HT-29 (cell line): Measurements from ENCODE around the gene POSTN. TPM values are rescaled to one million over a fixed set of nuclear protein-coding genes. Genes with fewer than 3 reads are reported as not detected.

ENCODE experiments used
- DNase-seq: peaks from one replicate; pipeline ENCODE4 v3.0.0-alpha.2; 2015; ENCODE audit warnings: low spot score
- total RNA-seq: library from RNA; depleted of rRNA; stranded (reverse); fragments of >200 nt; shearing (Covaris generic); gene quantifications from 2 replicates; pipeline ENCODE4 v1.2.3, GENCODE V29; 2014; rRNA removed

The POSTN gene, protein sequence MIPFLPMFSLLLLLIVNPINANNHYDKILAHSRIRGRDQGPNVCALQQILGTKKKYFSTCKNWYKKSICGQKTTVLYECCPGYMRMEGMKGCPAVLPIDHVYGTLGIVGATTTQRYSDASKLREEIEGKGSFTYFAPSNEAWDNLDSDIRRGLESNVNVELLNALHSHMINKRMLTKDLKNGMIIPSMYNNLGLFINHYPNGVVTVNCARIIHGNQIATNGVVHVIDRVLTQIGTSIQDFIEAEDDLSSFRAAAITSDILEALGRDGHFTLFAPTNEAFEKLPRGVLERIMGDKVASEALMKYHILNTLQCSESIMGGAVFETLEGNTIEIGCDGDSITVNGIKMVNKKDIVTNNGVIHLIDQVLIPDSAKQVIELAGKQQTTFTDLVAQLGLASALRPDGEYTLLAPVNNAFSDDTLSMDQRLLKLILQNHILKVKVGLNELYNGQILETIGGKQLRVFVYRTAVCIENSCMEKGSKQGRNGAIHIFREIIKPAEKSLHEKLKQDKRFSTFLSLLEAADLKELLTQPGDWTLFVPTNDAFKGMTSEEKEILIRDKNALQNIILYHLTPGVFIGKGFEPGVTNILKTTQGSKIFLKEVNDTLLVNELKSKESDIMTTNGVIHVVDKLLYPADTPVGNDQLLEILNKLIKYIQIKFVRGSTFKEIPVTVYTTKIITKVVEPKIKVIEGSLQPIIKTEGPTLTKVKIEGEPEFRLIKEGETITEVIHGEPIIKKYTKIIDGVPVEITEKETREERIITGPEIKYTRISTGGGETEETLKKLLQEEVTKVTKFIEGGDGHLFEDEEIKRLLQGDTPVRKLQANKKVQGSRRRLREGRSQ
- total RNA-seq: not detected in 2 replicates

DNA sequence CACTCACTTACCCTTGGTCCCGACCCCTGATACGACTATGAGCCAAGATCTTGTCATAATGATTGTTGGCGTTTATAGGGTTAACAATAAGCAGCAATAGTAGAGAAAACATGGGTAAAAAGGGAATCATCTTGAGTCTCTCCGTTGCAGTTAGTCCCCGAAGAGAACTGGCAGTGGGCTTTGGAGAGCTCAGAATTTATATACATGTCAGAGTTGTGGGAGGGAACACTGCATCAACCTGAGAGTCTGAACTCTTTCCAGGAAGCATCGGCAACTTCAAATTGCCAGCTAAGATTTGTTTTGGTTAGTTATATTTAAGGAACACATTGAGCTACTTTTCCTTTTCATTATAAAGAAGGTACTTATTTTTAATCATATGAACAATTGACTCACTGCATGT is at the start of gene POSTN:
Gene POSTN (minus strand): TSS at position 172 of the 400 bp plus-strand sequence. CDS start 42 bp downstream, at position 130.
- no peak for DNase-seq

DNA sequence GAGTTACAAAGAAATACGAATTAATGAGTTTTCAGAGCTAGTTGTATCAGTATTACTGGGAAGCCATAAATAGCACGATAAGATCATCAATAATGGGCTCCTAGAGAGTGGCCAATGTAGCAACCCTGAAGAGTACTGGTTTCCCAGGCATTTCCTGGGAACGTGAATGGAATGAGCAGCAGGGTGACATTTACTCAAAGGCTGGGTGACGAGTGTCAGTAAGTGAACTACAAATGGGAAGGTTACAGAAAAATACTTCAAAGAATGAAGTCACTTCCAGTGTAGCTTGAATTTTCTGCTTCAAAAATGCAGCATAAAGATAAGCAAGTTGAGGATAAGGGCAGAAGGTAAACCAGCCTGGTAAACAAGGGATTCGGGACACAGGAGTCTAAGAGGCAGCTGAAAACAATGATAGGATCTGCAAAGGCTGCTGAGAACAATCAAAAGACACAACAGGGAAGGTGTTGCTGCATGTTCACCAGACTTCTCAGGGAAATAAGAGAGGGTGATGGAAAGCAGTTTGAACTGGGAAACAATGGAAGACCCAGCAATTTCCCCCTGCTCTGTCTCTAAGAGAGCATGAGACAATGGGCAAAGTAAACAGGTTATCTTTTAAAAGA is 48.6 kb upstream of the POSTN start:
- DNase-seq: no peak

DNA sequence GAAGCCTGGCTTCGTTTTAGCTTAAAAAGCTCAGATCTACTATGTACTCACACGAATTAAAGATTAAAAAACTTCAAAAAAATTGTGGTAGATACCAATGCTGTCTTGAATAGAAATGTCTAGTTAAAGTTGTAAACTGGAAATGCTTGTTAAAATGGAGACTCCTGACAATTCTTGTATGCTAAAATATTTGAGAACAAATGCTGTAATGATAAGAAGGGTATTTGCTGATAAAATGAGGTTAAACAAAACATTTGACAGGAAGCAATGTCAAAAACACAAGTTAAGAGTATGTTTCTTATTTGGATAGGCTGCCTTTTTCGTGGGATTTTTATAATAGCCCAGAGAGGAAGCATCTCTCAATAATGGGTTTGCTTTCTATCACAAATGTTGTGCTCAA is 48.0 kb upstream of the POSTN start:
- DNase-seq: no peak

DNA sequence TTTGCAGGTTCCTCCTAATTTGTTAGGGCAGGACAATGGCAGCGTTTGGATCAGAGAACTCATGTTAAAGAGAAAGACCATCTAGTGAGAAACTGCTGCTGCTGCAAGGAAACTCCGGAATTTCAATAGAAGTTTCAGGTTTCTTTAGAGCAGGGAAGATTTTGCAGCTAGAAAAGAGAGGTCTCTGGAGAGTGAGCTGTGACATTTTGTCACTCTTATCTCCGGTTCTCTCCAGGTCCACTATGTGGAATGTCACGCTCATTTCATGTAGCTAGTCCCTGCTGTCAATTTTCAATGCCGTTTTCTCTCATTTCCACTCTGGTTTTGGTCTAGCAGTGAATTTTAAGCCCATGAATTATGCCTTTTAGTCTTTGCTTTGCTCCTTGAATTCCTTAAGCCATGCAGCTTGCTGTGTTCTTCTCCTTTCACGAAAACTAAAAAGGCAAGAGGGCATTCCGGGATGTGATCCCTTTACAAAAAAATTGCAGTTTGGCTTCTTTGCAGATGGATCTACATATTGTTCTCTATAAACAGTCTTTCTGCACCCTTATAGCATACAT is 46.7 kb upstream of the POSTN start:
- no peak for DNase-seq

DNA sequence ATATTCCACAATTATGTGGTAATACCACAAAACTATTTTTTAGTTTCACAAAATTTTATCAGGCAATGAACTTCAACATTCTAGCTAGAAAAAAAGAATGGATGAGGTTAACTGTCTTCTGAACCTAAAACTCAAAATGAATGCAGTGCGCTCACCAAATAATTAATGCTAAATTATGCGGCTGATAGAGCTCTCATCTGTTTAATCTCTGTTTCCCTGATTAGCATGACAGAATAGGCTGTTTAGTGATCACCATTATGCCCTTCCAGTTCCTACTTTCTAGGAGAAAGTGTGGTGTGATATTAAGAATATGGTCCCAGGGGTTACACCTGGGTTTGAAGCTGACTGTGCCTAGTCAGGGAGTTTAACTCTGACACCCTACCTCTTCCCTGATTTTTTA is 42.8 kb upstream of the POSTN start:
- no peak for DNase-seq

DNA sequence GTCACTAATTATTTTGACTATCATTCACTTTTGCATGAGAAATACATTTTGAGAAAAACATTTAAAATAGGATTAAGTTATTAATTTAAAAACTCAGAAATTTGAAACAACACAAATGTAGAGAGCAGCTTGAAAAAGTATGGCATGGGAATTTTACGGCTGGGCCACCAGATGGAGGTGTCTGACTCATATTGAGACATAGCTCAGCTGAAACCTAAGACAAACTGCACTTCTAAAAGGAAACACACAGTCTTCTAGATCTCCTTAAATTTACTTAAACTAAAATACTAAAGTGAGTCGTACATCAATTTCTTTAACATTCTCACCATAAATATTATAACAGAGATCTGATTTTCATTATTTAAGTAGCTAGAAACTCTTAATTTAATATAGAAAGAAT is 41.9 kb upstream of the POSTN start:
- peak; percentile 58 for DNase-seq

DNA sequence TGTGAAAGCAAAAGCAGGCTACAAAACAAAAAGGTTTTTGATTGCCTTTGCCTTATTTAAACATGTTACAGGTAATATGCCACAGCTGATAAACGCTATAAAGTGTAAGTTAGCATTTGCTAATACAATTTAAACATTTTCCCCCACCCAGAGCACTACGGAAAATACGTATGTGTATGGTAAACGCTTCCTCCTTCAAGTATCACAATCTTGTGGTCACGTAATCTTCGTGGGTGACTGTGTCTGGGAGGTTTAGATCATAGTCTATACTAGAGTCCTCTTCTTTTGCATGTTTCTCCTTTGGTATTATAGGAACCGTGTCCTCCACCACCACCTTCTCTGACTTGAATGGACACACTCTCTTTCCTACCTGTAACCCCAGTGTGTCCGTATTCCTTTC is 38.1 kb upstream of the POSTN start:
- no peak for DNase-seq

DNA sequence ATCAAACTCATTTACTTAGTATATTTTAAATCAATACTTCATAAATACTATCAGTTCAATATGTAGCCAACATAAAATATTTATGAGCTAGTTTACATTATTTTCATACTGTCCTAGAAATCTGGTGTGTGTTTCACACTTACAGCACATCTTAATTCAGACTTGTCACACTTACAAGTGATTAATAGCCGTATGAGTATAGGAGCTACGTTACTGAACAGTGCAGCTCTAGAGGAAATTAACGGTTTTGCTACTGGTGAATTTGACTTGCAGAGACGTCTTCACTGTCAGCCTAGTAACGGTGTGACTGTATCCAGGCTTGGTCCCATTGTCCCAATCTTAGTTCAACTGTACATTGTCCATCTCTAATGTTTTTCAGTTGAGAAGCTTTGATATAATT is 33.7 kb upstream of the POSTN start:
- no peak for DNase-seq

DNA sequence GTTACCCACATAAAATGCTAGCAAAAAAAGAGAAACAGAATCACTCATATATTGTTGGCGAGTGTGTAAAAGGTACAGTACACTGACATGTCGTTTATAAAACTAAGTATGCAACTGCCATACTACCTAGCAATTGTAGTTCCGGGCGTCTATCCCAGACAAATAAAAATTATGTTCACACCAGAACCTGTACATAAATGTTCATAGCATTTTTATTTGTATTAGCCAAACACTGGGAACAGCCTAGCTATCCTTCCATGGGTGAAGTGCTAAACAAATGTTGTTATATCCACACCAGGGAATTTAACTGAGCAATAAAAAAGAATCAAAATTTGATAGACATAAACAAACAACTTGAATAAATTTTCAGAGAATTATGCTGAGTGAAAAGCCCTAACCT is 28.9 kb upstream of the POSTN start:
- no peak for DNase-seq

DNA sequence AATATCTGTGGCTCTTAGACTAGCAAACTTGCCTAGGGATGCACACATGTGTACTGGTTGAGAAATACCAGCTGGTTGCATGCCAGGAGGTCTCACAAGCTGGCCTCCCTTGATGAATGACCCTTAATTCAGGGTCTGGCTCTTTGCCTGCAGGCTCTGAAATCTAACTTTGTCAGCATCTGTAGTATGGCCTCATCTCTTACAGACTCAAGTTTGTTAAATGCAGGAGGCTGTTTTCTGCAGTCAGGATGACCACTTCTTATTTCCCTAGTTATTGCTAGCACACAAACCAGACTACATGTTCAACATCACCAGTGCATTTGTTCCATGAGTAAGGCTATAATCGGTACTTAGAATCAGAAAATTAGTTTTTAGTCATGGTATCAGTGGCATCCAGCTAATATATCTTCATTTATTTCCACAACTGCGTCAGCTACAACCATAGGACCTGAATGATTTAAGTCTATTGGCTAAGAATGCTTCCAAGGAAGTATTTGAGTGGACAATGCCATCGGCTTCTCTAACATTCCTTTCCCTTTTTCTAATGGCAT is 23.3 kb upstream of the POSTN start:
- no peak for DNase-seq

DNA sequence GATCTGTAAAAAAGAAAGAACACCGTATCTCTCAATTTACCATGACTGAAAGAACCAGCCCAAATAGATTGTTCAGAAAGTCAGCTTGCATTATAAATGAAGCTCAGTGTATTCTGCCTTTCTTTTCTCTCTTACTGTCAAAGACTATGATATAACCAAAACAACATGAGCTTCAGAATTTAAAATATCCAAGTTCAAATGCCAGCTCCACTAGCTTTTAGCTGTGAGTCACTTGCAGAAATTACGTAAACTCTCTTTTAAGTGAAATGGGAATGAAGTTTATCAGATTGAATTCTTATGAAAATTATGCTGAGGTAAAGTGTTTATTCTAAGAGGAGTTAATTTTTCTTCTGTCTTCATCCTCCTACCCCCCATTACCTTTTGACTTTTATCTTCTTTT is 20.0 kb upstream of the POSTN start:
- no peak for DNase-seq

DNA sequence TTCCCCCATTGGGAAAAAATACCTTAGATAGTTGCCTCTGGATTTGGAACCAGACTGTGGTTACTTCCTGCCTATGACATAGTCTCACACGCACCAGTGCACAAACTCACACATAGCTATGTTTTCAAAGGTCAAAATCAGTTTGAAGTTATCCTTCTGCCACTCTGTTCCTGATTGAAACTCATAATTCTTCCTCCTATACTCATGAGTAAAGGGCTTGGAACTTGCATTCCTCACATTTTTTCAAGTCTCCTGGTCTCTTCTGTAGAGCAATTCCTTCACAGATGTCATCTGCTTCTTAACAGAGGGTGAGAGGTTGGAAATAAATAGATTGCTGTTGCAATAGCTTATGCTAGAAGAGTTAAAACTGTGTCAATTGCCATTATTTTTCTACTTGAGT is 18.6 kb upstream of the POSTN start:
- no peak for DNase-seq

DNA sequence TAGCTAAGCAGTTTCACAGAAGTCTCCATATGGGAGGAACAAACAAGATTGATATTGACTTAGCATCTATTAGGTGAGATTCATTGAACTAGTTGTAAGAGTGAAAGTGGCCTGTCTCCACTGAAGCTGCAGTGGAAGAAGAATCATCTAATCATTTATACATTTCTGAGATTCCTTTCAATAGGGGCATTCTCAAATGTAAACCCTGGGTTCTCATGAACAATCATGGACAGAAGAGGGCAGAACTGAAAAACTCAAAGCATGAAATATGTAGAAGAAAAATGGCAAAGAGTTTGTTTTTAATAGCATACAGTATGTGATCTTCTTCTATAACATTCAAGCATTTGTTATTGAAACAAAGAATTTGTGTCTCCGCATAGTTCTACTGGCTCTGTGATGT is 17.6 kb upstream of the POSTN start:
- DNase-seq: no peak

DNA sequence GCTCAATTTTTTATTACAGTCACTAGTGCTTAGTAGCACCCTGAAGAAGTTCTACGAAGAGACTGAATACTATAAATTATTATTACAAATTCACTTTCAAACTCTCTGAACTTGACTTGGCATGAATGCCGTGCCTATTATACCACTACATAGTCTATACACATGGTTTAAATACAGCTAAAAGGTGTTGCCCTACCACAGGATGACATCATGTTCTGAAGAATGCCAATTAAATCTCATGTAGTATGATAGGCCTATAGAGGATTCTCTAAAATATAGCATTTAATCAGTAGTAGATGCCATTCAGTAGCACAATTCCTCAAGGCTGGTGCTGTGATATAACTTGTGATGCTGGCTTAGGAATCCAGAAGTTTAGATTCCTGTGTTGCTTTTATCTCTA is 16.7 kb upstream of the POSTN start:
- no peak for DNase-seq

DNA sequence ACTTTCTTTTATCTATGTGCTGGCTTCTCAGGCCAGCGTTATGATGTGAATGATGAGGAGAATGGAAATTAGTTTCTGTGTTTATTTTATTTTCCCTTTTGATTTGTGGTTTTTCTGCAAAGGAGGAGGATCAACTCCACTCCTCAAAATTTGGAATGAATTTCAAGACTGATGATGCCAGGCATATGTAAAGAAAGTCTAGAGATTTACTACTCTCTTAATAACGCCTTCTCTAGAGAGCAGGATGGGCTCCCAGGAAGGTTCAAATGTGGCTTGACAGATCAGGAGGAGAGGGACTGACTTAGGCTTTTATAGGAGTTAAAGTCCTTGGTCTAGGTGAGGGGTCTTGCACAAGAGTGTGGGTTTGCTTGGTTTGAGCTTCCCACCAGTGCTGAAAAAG is 15.1 kb upstream of the POSTN start:
- no peak for DNase-seq

DNA sequence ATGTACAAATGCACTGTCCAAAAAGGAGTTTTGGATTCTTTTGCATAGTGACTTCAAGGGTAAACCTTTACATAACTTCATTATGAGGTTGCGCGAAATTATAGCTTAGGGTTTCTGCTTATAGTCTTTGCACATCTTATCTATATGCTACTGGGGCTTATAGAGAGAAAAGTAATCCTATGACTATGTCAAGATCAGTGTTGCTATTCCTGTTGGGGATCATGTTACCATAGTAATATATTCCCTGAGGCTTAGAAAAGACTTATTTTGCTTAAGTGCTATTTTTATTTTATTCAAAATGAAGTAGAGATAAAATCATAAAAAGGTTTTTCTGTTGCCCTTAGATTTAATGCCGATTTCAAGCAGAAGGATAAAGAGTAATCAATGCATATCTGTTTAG is 14.7 kb upstream of the POSTN start:
- no peak for DNase-seq

DNA sequence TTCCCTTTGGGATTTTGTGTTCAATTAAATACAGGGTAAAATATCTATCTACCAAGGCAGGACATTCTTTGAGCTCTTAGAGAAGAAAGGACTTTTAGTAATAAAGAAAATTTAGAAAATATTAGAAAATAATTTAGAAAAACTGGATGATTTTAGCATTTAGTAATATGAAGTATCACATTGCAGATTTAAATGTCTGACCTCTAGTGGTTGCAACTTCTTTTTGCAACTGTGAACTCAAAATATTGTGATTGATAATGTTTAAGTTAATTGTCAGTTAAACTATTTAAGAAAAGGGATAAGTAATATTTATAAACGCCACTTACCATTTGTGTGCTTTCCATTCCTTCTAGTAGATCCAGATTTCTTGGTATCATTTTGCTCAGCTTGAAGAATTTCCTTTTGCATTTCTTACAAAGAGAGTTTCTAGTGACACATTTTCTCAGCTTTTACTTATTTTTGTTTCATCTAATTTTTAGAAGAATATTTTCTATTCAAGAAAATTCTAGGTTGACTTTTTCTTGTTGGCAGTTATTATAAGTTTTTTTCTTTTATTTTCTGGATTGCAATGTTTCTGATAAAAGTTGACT is 10.3 kb upstream of the POSTN start:
- DNase-seq: peak; percentile 9

DNA sequence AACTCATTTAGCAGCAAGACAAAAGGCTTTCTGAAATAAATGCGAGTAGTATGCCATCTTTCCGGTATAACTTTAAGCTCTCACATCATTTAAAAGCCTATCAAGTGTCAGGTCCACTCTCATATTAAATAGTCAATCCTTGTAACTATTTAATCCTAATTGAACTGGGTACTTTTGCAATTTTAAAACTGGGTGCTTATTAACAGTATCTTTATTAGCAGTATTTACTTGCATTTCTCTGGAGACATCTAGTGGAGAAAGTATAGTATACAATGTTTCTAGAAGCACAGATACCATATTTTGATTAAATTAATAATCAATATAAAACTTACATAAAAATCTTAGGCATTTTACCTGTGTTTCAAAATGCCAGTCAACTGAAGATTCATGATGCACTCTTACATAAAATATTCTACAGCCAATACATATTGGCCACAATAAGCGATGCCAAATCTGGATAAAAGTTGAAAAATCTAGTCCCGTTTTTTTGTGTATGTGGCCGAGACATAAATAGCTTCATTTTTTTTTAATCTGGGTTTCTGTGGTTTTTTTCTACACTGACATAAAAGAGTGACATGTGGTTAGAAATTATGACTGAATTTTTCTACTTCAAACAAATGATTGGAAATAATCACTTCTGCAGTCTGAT is 4.3 kb upstream of the POSTN start:
- DNase-seq: peak; percentile 18

DNA sequence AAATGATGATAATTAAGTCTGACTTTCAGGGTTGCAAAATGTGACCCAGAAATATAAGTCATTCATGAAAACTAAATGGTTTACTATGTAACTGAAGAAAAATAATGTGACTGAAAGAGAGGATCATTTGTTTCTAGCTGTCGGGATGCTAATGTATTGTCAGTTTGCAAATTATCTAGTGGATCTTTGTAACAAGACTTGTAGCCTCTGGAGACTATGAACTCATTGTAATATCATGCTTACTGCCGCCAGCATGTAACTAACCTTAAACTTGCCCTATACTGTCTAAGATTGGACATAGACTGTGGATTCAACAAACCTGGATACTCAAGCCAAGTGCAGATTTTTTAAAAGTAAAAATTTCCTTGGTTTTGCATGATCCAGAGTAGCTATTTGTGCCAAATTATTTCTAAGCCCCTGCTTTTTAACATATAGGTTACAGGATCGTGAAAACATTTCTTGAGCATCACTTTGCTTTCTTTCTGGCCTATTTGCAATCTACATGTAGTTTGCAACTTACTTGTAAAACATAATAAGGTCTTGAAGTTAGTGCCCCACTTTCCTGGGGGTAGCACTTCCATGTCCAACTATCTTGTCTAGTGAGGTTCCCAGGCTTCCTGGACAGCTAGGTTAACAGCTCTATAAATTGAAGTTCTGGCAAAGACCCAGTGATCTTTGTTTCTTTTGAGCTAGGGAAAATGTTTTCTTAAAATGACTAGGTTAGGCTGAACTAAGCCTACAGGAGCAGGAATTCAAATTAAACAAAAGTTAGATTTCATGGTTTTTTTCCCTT is 3.3 kb upstream of the POSTN start:
- no peak for DNase-seq

DNA sequence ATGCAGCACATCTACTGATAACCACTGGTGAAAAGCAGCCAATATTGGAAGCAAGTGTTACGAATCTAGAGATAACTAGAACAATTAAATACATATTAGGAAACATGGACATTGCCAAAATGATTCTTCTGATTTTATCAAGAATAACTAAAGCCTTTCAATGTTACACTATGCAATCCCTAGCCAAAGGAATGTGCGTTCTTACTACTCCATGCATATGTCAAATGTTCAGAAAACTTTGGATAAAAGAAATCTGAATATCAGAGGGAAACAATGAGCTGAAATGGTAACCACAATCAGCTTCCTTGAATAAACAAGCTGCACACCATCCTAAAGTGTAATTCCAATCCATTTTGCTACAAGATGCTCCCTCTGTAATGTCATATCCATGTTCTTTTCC is 951 bp upstream of the POSTN start:
- DNase-seq: no peak
